Activated CD4-positive, alpha-beta T cell treated with anti-CD3 and anti-CD28 coated beads for 24 hours (primary cell): ENCODE results near the gene SYT6.

Source experiments
- DNase-seq, 2 donors: peaks; one replicate each; pipeline ENCODE4 v3.0.0-alpha.2; 2020; ENCODE audit warnings: low read depth in 2 of 2

The SYT6 gene

DNA sequence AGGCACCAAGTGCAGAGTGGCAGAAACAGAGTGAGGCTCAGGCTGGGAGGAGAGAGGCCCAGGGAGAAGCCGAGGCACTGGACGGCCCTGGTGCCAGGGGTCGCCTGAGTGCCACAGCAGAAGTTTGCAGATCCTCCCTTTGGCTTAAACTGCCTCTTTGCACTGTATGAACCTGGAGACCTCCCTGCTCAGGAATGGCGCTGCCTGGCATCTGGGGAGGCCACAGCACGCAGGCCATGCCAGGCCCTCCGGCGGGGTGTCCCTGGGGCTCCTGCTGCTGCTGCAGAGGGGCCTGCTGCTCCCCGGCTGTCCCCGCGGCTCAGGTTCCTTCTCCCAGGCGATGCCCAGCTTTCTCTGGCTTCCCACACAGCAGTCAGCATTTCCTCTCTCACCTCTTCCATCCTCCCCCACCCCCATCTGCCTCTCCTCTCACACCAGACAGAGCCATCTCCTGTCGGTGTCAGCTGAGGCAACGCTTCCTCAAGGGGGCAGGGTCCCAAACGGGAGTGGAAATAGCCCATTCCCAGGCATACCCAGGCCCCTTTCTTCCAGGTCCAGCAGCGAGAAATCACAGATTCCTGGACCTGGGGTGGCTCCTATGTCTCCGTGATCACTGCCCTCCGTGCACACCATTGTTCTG, 35.2 kb downstream of the SYT6 start:
- DNase-seq = no peak

DNA sequence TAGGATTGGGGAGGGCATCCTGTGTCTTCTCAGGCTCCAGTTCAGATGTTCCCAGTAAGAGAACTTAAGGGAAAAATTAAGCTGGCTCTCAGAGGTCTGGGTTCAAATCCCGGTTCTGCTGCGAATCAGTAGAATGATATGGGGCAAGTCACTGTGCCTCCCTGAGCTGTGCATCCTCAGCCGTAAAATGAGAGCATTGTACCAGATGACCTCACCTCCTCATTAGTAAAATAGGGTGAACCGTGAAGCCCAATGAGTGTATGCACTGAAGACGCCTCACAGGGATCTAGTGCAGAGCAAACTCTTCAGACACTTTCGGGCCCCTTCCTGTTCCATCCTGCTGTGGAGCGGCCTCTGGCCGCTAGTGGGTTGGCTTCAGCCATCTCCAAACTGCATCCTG, 36.0 kb downstream of the SYT6 start:
- DNase-seq = no peak

DNA sequence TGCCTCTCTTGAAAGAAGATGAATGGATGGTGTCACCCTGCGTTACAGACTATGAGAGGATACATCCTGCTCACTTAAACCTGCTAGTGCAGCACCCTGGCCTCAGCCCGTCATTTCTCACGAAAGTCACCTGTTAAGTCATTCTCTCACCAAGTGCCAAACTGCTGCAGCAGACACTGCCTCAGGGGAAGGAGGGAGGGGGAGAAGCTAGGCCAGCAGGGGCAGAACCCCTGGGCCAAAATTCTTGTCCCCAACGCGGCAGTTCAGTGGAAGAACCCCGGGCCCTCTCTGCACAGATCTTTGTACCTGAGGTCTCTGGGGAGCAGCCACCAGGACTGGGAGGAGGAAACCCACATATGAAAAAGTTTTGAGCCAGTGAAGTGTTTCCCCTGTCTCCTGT, 37.6 kb downstream of the SYT6 start:
- no peak for DNase-seq

DNA sequence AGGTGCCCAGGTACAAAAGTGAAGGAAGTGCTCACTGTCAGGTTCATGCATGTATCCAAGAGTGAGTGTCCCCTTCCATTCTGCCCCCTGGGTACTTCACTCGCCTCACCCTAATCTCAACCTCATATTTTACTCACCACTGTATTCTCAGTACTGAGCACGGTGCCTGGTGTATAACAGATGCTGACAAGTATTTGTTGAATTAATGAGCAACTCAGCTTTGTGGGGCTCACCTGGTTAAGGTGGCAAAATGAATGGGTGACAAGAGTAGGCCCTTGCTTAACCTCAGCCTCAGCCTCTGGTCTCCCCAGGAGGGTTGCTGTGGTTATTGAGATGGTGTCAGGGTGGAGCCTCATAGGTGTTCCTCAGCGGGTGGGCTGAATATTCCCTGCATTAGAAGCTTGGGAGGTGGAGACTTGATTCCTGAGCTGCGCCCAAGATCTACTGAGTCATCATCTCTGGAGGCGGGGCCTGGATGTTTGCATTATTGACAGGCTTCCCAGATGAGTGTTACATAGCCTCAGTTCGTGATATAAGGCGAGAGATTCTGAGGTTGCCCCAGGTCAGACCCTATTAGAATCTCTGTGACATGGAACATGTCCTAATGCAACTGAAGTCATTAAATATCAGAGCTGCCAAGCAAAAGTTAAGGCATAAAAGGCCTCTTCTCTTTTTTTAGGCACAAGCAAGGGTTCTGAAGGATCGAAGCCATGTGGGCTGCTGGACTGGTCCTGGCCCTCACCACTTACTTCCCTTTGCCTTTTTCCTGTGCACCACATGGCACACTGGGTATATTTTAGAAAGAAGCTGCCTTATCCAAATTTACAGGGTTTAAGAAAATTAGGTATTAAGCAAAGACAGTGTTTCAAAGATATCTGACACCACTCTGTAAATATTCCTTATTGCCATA, 39.2 kb downstream of the SYT6 start:
- DNase-seq = no peak

DNA sequence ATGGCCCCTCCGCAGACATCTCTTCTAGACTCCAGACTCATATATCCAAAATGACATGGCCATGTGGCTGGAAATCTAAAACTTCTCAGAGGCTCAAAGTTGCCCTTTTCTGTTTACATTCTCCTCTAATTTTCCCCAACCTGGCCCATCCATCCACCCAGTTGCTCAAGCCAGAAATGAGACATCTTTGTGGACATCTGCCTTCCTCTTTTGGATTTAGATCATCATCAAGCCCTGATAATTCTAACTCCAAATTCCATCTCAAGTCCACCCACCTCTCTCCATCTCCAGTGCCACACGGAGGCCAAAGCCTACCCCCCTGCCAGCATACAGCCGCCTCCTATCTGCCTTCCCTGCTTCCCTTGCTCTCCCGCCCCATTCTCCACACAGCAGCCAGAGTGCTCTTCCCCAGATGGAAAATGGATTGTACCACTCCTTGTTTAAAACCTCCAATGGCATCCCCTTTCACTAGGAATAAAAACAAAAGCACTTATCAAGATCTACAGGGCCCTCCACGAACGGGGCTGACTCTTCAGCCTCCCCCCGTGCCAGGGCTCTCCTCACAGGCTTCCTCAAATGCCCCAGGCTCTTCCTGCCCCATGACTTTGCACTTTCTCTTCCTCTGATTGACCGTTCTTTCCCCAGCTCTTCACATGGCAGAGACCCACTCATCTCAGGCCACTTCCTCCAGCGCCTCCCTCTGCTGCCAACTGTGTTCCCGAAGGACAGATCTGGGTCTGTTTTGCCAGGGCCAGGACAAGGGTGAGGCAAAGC, 40.1 kb downstream of the SYT6 start:
- DNase-seq = no peak

DNA sequence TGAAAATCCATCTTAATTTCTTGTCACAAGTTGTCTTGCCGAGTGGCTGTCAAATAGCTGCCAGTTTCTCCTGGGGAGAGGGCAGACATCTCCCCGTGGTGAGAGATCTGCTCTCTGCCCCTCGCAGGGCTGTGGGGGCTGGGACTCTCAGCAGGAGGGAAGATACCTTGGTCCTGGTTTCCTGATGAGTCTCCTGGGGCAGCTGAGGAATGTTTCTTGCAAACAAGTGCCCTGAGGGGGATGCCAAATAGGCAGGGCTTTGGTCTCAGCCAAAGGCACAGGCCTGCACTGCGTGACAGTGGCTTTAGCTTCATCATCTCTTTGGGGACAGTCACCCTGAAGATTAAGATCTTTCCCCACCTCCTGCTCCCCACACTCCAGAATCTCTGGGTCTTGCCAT, 40.9 kb downstream of the SYT6 start:
- no peak for DNase-seq

DNA sequence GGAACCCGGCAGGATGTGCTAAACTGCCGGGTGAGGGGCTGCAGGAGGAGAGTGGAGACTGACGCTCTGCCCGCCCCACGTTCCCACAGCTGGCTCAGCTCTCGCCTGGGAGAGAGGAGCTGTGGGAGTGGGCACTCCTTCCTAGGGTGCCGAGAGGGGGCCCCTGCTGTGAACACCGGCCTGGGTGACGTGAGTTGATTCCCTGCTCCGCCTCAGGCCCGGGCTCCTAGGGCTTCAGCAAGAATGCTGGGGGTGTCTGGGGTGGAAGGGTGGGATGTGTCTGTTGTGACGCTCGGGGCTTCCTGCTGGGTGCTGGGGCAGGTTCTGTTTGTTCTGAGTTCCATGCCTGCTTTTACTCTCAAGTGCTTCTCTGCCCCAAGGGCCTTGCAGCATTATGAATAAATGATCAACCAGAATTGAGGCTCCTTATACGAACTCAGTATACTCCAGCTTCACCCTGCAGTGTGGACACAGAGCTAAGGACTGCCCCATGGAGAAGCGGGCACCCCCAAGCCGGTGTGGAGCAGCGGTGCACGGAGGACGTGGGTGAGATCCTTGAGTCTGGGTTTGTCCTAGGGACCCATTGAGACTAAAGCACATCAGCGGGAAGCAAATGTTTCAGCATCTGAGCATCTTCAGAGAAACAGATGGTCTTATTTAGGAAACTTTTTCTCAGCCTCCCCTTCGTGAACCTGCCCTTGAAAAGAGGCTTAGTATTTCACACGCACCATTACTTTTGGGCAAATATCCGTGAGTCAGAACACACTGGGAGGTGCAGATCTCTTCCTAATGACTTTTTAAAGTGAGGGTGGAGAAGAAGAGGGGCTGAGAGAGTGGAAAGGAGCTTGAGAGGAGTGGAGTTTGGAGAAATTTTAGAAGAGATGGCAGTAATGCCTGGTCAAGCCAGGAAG, 41.7 kb downstream of the SYT6 start:
- DNase-seq = no peak

DNA sequence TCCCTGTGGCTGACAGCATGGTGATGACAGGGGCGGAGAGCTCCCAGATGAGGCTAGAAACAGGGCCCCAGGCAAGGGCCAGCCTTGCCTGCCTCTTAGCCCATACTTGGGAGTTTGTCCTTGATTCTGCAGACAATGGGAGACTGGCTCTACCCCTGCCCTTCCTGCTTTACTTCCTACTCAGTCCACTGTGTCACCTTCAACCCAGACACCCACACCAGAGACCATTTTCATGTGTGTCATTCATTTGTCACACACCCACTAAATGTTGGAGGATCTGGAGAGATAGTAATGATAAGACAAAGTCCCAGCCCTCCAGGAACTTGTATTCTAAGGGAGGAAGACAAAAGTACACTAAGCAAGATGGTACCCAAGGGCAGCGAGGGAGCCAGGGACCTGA, 43.7 kb downstream of the SYT6 start:
- no peak for DNase-seq

DNA sequence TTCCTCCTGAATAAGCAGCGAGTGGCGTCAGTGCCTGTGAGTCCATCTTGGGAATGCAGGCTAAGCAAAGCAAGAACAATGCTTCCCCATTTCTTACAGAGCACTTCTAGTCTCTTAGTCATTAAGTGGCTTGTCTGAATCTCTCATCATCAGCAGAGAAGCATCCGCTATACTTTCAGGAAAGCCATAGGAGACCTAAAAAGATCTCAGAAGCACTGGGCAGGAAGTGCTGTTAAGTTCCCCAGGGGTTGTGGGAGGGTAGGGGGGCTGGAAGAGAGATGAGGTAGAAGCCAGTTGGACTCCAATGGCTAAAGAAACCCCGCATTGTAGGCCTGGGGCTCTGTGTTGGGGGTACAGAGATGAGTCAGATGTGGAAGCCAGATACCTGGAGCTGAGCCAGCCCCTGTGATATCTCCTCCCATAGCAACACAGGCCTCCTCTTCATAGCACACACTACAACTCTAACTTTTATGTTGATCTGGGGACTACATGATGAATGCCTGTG, 44.9 kb downstream of the SYT6 start:
- DNase-seq = no peak

DNA sequence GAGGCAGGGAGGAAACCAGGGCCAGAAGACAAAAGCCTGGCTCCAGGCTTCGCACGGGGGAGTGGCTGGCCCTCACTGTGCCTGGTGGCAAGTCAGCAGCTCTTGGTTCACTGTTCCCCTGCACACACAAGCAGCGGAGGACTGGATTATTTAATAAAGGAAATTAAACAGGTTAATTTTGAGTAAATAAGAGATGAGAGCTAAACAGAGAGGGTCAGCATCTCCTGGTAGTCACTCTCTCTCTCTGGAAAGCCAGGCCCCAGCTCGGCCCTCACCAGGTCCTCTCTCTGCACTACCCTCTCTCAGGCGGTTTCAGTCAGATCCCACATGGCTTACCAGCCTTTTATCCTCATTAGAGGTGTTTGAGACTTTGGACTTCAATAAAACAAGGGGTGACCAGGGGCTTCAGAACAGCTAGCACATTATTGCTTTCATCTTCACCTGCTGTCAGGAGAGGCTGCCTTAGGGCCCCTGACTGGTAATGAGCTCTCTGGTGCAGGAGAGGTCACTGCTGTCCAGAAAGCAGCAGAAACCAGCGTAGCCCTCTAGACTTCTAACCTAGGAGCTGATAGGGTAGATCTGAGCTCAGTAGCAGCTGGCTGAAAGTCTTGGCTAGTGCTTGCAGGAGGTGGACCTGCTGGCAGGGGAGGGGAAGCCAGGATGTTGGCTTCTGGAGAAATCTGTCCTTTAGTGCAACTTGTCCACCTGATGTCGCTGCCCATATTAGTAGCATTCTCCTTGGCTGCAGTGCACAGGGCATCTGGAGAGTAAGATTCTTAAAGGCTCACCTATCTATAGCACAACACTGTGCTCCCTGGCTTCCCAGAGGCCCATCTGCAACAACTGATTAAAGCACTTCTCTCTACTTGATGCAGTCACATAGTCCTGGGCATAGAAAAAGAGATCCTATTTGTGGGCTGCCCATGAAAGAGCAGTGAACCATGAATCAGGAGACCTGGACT, 45.9 kb downstream of the SYT6 start:
- DNase-seq = no peak

DNA sequence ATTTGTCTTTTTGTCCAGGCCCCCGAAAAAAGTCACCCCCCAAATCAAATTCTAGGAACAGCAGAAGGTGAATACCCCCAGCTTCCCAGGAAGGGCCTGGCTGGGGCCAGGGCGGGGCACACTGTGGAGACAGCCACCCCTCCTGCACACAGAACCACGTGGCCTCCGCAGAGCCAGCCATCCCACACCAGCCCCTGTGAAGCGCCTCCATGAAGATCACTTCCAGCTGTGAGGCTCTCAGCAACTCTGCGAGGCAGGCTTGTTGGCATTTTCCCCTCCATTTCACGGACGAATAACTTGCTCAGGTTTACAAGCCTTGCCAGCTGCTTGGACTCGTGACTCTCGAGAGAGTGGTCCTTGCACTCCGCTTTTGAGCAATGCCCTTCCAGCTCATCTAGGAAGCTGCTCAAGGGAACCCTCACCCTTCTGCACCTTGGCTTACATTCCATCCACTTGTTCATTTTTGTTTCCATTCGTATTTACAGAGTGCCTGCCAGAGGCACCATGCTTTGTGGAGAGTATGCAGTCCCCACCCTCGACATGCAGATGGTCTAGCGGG, 48.2 kb downstream of the SYT6 start:
- DNase-seq = no peak

DNA sequence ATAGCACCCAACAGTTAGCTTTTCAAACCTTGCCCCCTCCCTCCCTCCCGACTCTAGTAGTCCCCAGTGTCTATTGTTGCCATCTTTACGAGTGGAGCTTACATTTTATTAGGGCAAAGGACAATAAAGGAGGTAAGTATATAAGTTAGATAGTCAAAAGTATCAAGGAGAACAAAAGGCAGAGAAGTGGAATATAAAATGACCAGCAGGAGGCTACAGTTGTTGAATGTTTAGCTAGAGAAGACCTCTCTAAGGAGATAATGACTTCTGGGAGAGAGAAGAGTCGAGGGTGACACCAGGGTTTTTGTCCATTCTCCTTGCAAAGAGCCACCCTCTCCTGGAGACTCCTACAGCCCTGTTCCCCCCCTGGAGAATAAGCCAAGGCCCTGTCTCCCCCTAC, 48.7 kb downstream of the SYT6 start:
- no peak for DNase-seq

DNA sequence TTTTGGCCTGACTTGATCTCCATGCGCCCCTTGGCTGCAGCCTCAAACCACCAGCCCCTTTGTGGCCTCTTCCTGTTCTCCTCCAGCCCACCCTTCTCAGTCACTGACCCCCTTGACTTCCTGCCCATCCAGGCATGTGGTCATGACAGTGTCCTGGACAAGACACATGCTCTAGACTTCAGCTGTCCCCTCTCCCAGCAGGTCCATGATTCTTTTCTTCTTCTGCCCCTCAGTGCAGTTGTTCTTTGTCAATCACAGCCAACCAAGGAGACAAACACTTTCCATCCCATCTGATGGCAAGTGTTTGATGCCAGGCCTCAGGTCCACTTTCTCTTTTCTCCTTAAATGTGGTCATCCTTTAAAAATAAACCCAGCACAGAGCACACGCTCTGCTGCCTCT, 49.7 kb downstream of the SYT6 start:
- no peak for DNase-seq

DNA sequence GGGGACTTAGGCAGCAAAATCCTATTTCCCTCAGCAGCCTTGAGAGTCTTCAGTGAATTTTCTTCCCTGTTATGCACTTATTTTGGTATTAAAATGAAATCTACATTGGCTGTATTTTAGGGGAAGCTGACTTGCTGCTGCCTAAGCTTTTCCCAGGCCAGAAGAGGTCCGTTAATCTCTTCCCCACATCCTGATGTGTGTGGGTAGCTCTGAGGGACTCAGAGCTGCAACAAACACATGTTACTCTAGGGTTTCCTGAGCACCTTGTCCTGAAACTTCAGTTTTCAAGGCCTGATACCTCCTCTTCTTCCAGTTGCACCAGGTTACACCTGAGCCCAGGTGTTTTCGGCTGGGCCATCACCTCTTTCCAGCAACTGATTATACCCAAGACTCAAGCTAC, 51.5 kb downstream of the SYT6 start:
- no peak for DNase-seq

DNA sequence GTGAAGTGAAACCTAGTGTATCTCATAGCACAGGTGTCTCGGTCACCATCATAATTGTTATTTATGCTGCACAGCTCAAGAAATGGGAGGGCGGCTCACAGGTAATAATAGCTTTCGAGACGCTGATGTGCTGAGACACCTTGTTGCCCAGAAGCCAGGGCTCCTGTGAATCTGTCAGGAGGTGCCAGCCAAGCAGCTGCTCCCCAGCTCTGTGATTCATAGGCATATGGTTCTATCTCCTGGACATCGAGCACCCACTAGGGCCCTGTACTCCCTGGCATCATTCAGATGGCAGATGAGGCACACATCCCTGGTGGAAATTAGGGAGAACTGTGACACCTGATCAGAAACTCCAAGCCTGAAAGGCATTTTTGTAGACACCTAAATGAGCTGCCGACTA, 53.5 kb downstream of the SYT6 start:
- no peak for DNase-seq

DNA sequence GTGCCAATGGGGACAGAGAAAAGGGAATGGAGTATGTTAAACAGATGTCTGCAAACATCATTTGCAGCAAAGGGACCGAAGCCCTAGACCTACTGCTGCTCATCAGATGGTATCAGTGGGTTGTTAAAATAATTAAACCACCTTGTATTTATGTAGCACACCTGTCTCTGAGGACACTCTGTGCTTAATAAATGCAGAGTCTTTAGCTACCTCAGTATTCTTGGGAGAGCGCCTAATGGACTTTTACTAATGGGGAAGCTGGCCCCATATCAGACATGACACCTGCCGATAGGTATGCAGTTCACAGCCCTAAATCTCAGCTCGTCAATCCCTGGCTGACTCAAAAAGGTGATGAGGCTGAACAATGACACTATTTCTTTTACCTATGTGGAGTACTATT, 54.4 kb downstream of the SYT6 start:
- no peak for DNase-seq

DNA sequence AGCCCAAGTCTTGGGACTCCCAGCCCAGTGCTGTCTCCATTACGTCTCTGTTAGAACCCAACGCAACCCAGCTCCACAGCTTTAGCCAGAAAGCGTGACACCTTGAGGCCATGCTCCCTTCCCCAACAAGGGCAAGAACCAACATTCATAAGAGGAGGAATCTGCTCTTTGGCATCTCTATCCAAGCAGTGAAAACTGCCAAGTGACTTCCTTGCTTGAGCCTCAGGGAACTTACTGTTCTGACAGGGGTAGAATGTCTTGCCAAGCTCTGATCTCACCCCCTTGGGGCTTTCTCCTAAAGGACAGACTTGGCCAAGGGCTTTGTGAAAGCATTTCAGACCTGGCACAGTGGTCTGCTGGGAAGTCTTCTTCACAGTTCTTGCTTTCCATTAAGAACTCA, 56.6 kb downstream of the SYT6 start:
- DNase-seq = no peak

DNA sequence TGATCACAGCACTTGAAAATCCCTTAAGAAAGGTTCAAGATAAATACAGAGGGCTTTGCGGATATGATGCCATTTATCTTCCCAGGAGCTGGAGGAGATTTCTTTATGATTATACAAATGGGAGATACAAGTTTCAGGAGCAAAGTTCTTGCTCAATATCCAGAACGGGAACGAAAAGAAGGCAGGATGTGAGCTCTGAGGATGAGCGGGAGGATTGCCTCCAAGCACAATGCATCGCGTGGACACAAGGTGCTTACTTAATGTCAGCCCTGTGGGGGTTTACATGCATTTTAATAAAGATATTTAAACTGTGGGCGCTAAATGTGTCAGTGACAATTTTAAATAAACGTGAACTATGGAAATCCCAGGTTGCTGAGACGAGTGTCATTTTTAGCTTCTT, 59.0 kb downstream of the SYT6 start:
- DNase-seq = no peak

DNA sequence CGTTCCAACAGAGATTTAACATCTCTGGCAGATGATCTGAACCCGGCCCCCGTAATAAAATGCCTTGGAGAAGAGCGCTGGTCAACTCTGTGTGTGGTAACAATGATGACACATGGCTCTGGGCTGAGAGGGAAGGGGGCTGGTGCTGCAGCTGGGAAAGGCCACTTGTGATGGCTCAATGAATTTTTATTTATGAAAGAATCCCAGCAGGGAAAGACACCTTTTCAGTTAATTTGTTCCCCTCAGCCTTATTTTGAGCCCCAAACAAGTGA, 59.4 kb downstream of the SYT6 start:
- DNase-seq = no peak
